Measurements from ENCODE around the gene ATP6AP1.

- no peak for TF ChIP-seq CTCF (optimal IDR thresholded peaks at IDR 0.05 in 1 of 3, IDR thresholded peaks at IDR 0.05 in 1 of 3, conservative IDR thresholded peaks at IDR 0.05 in 1 of 3; ENCODE audit: extremely low read depth in 1 of 3, insufficient read depth in 2 of 3, low read length in 3 of 3)
- TF ChIP-seq EZH2 (IDR thresholded peaks at IDR 0.05; ENCODE audit: low read length), result no peak
Observed at GRCh38 chrX:154469114-154469513, 40.6 kb downstream of the ATP6AP1 start.

Measured in keratinocyte (primary cell).